ENCODE measurements around the gene COG4.

COG4 gene

GRCh38 chr16:70520612-70521297 is 2.6 kb downstream of the COG4 start:
- in situ Hi-C loops (cut with MboI; ENCODE audit: low sequenced_read_pairs, unreplicated experiment), result no loop called here
- peak; percentile 50 for DNase-seq (ENCODE audit: low spot score)

DNA sequence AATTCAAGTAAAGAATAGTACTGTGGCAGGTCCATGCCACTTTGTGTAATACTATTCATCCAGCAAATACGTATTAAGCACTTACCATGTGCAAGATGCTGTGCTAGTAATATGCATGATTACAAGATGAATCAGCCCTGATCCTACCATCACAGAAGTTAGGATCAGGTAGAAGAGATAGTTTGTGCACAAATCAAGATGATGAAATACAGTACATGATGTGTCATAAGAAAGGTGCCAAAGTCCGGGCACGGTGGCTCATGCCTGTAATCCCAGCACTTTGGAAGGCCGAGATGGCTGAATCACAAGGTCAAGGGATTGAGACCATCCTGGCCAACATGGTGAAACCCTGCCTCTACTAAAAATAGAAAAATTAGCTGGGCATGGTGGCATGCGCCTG is 10.9 kb downstream of the COG4 start:
- in situ Hi-C loops (cut with MboI; ENCODE audit: low sequenced_read_pairs, unreplicated experiment), result no loop called here
- DNase-seq (ENCODE audit: low spot score), result no peak
- TF ChIP-seq CTCF (IDR thresholded peaks at IDR 0.05; ENCODE audit: borderline replicate concordance, control extremely low read depth, extremely low read depth, insufficient read depth, missing control alignments), result no peak

More at GRCh38 chr16:70520612-70521297, 2.6 kb downstream of the COG4 start:
- no peak for TF ChIP-seq CTCF (IDR thresholded peaks at IDR 0.05; ENCODE audit: borderline replicate concordance, control extremely low read depth, extremely low read depth, insufficient read depth, missing control alignments)

GRCh38 chr16:70511833-70512232 is 11.5 kb downstream of the COG4 start:
- in situ Hi-C loops (cut with MboI; ENCODE audit: low sequenced_read_pairs, unreplicated experiment), result no loop called here
- no peak for TF ChIP-seq CTCF (IDR thresholded peaks at IDR 0.05; ENCODE audit: borderline replicate concordance, control extremely low read depth, extremely low read depth, insufficient read depth, missing control alignments)
- DNase-seq (ENCODE audit: low spot score), result no peak

DNA sequence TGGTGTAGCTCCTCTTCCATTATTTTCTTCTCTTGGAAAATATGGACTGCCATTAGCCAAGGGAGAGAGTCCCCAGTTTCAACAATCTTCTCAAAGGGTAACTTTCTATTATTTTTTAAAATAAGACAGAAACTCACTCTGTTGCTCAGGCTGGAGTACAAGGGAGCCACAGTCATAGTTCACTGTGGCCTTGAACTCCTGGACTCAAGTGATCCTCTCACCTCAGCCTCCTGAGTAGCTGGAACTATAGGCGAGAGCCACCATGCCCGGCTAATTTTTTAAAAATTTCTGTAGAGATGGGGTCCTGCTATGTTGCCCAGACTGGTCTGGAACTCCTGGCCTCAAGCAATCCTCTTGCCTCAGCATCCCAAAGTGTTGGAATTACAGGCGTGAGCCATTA is 13.1 kb downstream of the COG4 start:
- in situ Hi-C loops (cut with MboI; ENCODE audit: low sequenced_read_pairs, unreplicated experiment), result no loop called here
- TF ChIP-seq CTCF (IDR thresholded peaks at IDR 0.05; ENCODE audit: borderline replicate concordance, control extremely low read depth, extremely low read depth, insufficient read depth, missing control alignments), result no peak
- DNase-seq (ENCODE audit: low spot score), result no peak

DNA sequence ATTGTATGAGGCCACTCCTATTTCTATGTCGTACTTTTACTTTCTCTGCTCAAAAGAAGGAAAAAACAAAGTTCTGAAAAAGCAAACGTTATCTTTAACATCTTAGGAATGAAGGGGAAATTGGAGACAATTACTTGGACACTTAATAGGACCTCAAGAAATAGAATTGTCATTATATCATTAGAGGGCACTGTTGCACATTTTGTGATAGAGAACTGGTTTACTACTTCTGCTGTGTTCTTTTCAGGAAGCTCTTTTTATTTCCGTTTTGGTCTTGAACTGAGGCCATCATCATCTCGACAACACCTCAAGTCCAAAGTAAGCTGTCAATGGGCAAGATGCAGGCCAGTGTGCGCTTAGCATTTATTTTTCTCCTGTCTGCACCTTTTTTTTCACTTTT is 14.6 kb downstream of the COG4 start:
- TF ChIP-seq CTCF (IDR thresholded peaks at IDR 0.05; ENCODE audit: borderline replicate concordance, control extremely low read depth, extremely low read depth, insufficient read depth, missing control alignments), result peak; percentile 10
- in situ Hi-C loops (cut with MboI; ENCODE audit: low sequenced_read_pairs, unreplicated experiment), result no loop called here
- DNase-seq (ENCODE audit: low spot score), result peak; percentile 44

DNA sequence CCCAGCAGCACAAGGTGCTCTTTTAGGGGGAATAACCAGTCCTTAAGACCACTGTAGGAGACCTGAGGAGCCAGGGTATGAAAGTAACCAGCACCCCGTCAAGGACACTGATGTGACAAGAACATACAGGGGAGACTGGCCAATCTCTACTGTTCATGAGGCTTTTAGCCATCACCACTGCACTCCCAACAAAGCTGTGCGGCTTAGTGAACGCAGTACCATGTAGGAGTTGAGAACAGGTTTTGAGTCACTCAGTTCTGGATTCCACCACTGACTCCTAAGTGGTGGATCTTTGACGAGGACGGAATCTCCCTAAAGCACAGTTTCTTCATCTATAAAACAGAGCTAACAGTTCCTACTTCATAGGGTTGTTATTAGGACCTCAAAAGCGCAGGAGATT is 26.8 kb downstream of the COG4 start:
- no peak for DNase-seq (ENCODE audit: low spot score)
- in situ Hi-C loops (cut with MboI; ENCODE audit: low sequenced_read_pairs, unreplicated experiment), result no loop called here
- TF ChIP-seq CTCF (IDR thresholded peaks at IDR 0.05; ENCODE audit: borderline replicate concordance, control extremely low read depth, extremely low read depth, insufficient read depth, missing control alignments), result no peak
